Type B pancreatic cell (in vitro differentiated cells): ENCODE data around the gene ARHGEF4. TPM values are rescaled to one million over a fixed set of nuclear protein-coding genes. Genes with fewer than 3 reads are reported as not detected.

Source experiments
- DNase-seq: peaks from one replicate; pipeline ENCODE4 v3.0.0; 2021; ENCODE audit warnings: mixed read lengths; ENCODE audit not compliant: unreplicated experiment; ENCODE audit errors: extremely low spot score
- H3K27ac Mint-ChIP-seq: 2 replicates; pipeline ENCODE4 v1.8.0; 2021; ENCODE audit warnings: mild to moderate bottlenecking, mixed read lengths
- H3K27me3 Mint-ChIP-seq: 2 replicates; pipeline ENCODE4 v1.8.0; 2021; ENCODE audit warnings: mixed read lengths
- H3K36me3 Mint-ChIP-seq: 2 replicates; pipeline ENCODE4 v1.8.0; 2021; ENCODE audit warnings: mixed read lengths
- H3K4me1 Mint-ChIP-seq: one replicate; pipeline ENCODE4 v1.8.0; 2021; ENCODE audit warnings: mixed read lengths; ENCODE audit not compliant: unreplicated experiment
- H3K4me3 Mint-ChIP-seq: 2 replicates; pipeline ENCODE4 v1.8.0; 2021; ENCODE audit warnings: mild to moderate bottlenecking, mixed read lengths
- H3K9me3 Mint-ChIP-seq: 2 replicates; pipeline ENCODE4 v1.8.0; 2021; ENCODE audit warnings: mixed read lengths
- CTCF ChIP-seq: fragments of 200-600 bp; sonication (generic); conservative IDR thresholded peaks from 2 replicates; pipeline ENCODE4 v1.5.0; 2021; ENCODE audit warnings: antibody characterized with exemption, mild to moderate bottlenecking
- total RNA-seq: library from RNA; stranded (reverse); gene quantifications from 2 replicates; pipeline ENCODE4 v1.2.1, GENCODE V29; 2021; ENCODE audit warnings: low replicate concordance

ARHGEF4 gene
- total RNA-seq, 1 donor from 2014 or later = 31.4 TPM

GRCh38 chr2:130869441-130870160 lies 32.9 kb downstream of the ARHGEF4 start:
- Mint-ChIP-seq H3K4me1 (peaks cover 3% of the 10 kb centered on the region), H3K9me3 (no peaks in the 10 kb centered on the region), H3K36me3 (no peaks in the 10 kb centered on the region), H3K4me3 (no peak overlapping the region), H3K27ac (no peak overlapping the region), H3K27me3 (peaks cover 10% of the 10 kb centered on the region)
- no peak for TF ChIP-seq CTCF
- no peak for DNase-seq

- no peak overlapping the region for H3K27ac Mint-ChIP-seq
- no peak for DNase-seq
- no peaks in the 10 kb centered on the region for H3K9me3 Mint-ChIP-seq
- peaks cover 10% of the 10 kb centered on the region for H3K27me3 Mint-ChIP-seq
- H3K36me3 Mint-ChIP-seq = no peaks in the 10 kb centered on the region
- H3K4me3 Mint-ChIP-seq = no peak overlapping the region
- no peak for TF ChIP-seq CTCF
- no peaks in the 10 kb centered on the region for H3K4me1 Mint-ChIP-seq
Observed at GRCh38 chr2:130870161-130870485, 33.4 kb downstream of the ARHGEF4 start.

GRCh38 chr2:130870779-130871178 lies 34.1 kb downstream of the ARHGEF4 start:
- no peak for TF ChIP-seq CTCF
- Mint-ChIP-seq H3K9me3 (no peaks in the 10 kb centered on the region), H3K27me3 (peaks cover 10% of the 10 kb centered on the region), H3K4me1 (no peaks in the 10 kb centered on the region), H3K4me3 (no peak overlapping the region), H3K27ac (no peak overlapping the region), H3K36me3 (no peaks in the 10 kb centered on the region)
- DNase-seq = no peak

- H3K9me3 Mint-ChIP-seq = no peaks in the 10 kb centered on the region
- H3K27me3 Mint-ChIP-seq = peaks cover 10% of the 10 kb centered on the region
- TF ChIP-seq CTCF = no peak
- H3K27ac Mint-ChIP-seq = no peak overlapping the region
- DNase-seq = no peak
- no peaks in the 10 kb centered on the region for H3K4me1 Mint-ChIP-seq
- H3K36me3 Mint-ChIP-seq = no peaks in the 10 kb centered on the region
- H3K4me3 Mint-ChIP-seq = no peak overlapping the region
Observed at GRCh38 chr2:130871843-130872740, 35.4 kb downstream of the ARHGEF4 start.

GRCh38 chr2:130872741-130873125 lies 36.0 kb downstream of the ARHGEF4 start:
- Mint-ChIP-seq H3K36me3 (peaks cover 2% of the 10 kb centered on the region), H3K4me1 (no peaks in the 10 kb centered on the region), H3K27me3 (peaks cover 10% of the 10 kb centered on the region), H3K9me3 (no peaks in the 10 kb centered on the region), H3K27ac (no peak overlapping the region), H3K4me3 (no peak overlapping the region)
- no peak for DNase-seq
- no peak for TF ChIP-seq CTCF
